ENCODE results near the gene DERL3. TPM values are rescaled to one million over a fixed set of nuclear protein-coding genes. Genes with fewer than 3 reads are reported as not detected.

DERL3 gene
- polyA plus RNA-seq, 1 donor (not counting 4 experiments of a cell fraction or from before 2014, with no cell fraction given): 0.05 TPM

DNA sequence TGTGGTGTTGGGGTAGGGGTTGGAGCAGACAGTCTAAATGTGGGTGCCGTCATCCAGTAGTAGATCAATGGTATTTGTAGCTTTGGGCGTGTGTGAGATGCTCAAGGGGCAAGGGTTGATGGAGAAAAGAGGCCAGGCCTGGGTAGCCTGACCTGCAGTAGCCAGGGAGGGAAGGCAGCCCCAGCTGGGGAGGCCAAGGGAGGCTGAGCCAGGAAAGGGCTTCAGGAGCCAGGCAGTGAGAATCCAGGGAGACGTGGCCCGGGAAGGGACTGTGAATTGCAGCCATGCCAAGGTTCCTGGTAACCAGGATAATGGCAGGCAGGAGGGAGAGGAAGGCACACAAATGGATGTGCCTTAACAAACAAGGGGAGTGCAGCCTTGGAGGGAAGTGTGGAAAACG lies 2.5 kb upstream of the DERL3 start:
- Histone ChIP-seq H3K27ac (ENCODE audit: control insufficient read depth, insufficient read depth, low read length) (no peak overlapping the region), H3K36me3 (ENCODE audit: control insufficient read depth in 2 of 2, extremely low read depth in 1 of 2, insufficient read depth in 2 of 2, low read length in 2 of 2) (no peaks in the 10 kb centered on the region), H2AFZ (ENCODE audit: control insufficient read depth, low read length) (no peak overlapping the region), H3K4me3 (ENCODE audit: control insufficient read depth in 2 of 3, extremely low read depth in 1 of 3, insufficient read depth in 2 of 3, low read depth in 1 of 3, low read length in 3 of 3) (no peak overlapping the region), H3K4me1 (ENCODE audit: control insufficient read depth, extremely low read depth, insufficient read depth, low read length) (peaks cover 11% of the 10 kb centered on the region), H3K79me2 (ENCODE audit: control insufficient read depth, insufficient read depth, low read length) (no peaks in the 10 kb centered on the region), H3K9me3 (ENCODE audit: control insufficient read depth, low read depth, low read length) (no peaks in the 10 kb centered on the region), H4K20me1 (ENCODE audit: control insufficient read depth, extremely low read depth, insufficient read depth, low read length) (no peaks in the 10 kb centered on the region), H3K27me3 (ENCODE audit: control insufficient read depth, extremely low read depth, insufficient read depth, low read length) (peaks cover 4% of the 10 kb centered on the region), H3K9ac (ENCODE audit: control insufficient read depth, extremely low read depth, insufficient read depth, low read length) (no peak overlapping the region), H3K9me1 (ENCODE audit: control insufficient read depth, extremely low read depth, insufficient read depth, low read length) (no peaks in the 10 kb centered on the region), H3K4me2 (ENCODE audit: control insufficient read depth, extremely low read depth, insufficient read depth, low read depth, low read length) (no peak overlapping the region)
- DNase-seq (ENCODE audit: low read depth, low spot score): no peak
- dilution Hi-C loops (cut with MboI; ENCODE audit: extremely low pct_ligation_motif_present, low sequenced_read_pairs): no loop called here
- TF ChIP-seq, protein P1, sequence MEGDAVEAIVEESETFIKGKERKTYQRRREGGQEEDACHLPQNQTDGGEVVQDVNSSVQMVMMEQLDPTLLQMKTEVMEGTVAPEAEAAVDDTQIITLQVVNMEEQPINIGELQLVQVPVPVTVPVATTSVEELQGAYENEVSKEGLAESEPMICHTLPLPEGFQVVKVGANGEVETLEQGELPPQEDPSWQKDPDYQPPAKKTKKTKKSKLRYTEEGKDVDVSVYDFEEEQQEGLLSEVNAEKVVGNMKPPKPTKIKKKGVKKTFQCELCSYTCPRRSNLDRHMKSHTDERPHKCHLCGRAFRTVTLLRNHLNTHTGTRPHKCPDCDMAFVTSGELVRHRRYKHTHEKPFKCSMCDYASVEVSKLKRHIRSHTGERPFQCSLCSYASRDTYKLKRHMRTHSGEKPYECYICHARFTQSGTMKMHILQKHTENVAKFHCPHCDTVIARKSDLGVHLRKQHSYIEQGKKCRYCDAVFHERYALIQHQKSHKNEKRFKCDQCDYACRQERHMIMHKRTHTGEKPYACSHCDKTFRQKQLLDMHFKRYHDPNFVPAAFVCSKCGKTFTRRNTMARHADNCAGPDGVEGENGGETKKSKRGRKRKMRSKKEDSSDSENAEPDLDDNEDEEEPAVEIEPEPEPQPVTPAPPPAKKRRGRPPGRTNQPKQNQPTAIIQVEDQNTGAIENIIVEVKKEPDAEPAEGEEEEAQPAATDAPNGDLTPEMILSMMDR (optimal IDR thresholded peaks at IDR 0.05 in 1 of 3, IDR thresholded peaks at IDR 0.05 in 1 of 3, conservative IDR thresholded peaks at IDR 0.05 in 1 of 3; ENCODE audit: extremely low read depth in 1 of 3, insufficient read depth in 2 of 3, low read length in 3 of 3): no peak
- no peak for TF ChIP-seq EZH2 (IDR thresholded peaks at IDR 0.05; ENCODE audit: low read length)
- FAIRE-seq: no peak

DNA sequence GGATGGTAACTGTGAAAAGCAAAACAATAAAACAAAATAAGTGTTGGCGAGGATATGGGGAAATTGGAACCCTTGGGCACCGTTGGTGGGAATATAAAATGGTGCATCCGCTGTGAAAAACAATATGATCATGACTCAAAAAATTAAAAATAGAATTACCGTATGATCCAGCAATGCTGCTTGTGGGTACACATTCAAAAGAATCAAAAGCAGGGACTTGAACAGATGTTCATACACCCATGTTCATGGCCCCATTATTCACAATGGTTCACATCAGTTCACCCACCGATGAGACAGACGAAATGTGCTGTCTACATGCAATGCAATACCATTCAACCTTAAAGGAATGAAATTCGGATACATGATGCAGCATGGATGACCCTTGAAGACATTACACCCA lies 1.2 kb upstream of the DERL3 start:
- H3K9ac ChIP-seq (ENCODE audit: control insufficient read depth, extremely low read depth, insufficient read depth, low read length): no peak overlapping the region
- FAIRE-seq (no peak), DNase-seq (ENCODE audit: low read depth, low spot score) (no peak)
- no peak overlapping the region for H2AFZ ChIP-seq (ENCODE audit: control insufficient read depth, low read length)
- dilution Hi-C loops (cut with MboI; ENCODE audit: extremely low pct_ligation_motif_present, low sequenced_read_pairs): no loop called here
- no peaks in the 10 kb centered on the region for H3K9me3 ChIP-seq (ENCODE audit: control insufficient read depth, low read depth, low read length)
- H3K4me1 ChIP-seq (ENCODE audit: control insufficient read depth, extremely low read depth, insufficient read depth, low read length): peaks cover 5% of the 10 kb centered on the region
- H3K36me3 ChIP-seq (ENCODE audit: control insufficient read depth in 2 of 2, extremely low read depth in 1 of 2, insufficient read depth in 2 of 2, low read length in 2 of 2): peaks cover 3 to 4% of the 10 kb centered on the region in 2 experiments
- no peak overlapping the region for H3K4me3 ChIP-seq (ENCODE audit: control insufficient read depth in 2 of 3, extremely low read depth in 1 of 3, insufficient read depth in 2 of 3, low read depth in 1 of 3, low read length in 3 of 3)
- H3K27me3 ChIP-seq (ENCODE audit: control insufficient read depth, extremely low read depth, insufficient read depth, low read length): peaks cover 4% of the 10 kb centered on the region
- no peaks in the 10 kb centered on the region for H3K9me1 ChIP-seq (ENCODE audit: control insufficient read depth, extremely low read depth, insufficient read depth, low read length)
- no peaks in the 10 kb centered on the region for H3K79me2 ChIP-seq (ENCODE audit: control insufficient read depth, insufficient read depth, low read length)
- H4K20me1 ChIP-seq (ENCODE audit: control insufficient read depth, extremely low read depth, insufficient read depth, low read length): no peaks in the 10 kb centered on the region
- TF ChIP-seq, protein P1 (optimal IDR thresholded peaks at IDR 0.05 in 1 of 3, IDR thresholded peaks at IDR 0.05 in 1 of 3, conservative IDR thresholded peaks at IDR 0.05 in 1 of 3; ENCODE audit: extremely low read depth in 1 of 3, insufficient read depth in 2 of 3, low read length in 3 of 3): no peak
- TF ChIP-seq EZH2 (IDR thresholded peaks at IDR 0.05; ENCODE audit: low read length): no peak
- H3K4me2 ChIP-seq (ENCODE audit: control insufficient read depth, extremely low read depth, insufficient read depth, low read depth, low read length): no peak overlapping the region
- H3K27ac ChIP-seq (ENCODE audit: control insufficient read depth, insufficient read depth, low read length): no peak overlapping the region
